Activated T-cell treated with anti-CD3 and anti-CD28 coated beads, Interleukin-2, amount 50 U/mL, for 48 hours (primary cell): ENCODE measurements around the gene SOX18.

Source experiments
- DNase-seq, 2 experiments: peaks; one replicate each; pipeline ENCODE4 v3.0.0-alpha.2; 2020

Gene SOX18

DNA sequence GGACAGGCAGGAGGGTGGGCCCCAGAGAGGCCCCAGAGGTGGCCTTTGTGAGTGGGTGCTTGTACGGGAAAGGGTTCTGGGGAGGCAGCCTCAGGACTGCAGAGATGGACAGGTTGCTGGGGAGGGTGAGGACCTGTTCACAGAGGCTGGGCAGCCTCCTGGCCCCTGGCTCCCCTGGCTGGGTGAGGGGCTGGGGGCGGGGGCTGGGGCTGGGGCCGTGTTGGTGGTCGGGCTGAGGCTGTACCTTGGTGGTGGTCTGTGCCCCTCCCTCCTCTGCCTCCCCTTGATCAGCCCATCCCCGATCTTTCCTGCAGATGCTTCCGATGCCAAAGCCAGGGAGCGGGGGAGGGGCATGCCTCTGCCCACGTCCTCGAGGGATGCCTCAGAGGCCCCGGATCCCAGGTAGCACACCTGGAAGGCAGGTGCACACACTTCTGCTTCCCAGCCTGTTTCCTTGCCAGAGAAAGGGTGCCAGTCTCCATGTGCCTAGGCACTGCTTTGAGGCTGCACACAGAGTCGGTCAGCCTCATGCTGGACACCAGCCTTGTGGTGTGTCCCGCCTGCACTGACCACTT is 18.4 kb upstream of the SOX18 start:
- DNase-seq: no peak

DNA sequence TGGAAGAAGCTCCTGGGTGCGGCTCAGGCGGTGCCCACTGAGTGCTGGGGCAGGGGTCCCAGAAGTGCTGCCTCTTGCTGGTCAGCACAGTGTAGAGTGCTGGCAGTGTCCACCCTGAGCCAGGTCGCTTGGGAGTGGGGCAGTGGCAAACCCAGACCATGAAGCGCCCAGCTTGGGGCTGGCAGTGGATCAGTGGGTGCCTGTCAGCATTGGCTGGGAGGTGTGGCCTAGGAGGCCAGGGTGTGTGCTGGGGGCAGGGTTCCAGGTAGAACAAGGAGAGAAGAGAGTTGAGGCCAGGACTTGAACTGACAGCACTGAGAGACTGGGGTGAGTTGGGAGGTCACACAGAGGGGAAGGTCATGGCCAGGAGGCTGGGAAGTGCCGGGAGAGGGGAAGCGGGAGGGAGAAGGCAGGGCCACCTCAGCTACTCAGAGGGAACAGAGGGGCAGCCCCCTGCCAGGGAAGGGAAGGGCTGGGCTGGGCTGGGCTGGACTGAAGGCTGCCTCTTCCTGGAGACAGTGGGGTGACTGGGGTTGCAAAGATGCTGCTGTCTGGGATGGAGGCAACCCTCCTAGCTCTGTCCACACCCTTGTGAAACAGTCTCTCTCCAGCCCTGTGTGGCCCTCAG is 17.7 kb upstream of the SOX18 start:
- DNase-seq: no peak

DNA sequence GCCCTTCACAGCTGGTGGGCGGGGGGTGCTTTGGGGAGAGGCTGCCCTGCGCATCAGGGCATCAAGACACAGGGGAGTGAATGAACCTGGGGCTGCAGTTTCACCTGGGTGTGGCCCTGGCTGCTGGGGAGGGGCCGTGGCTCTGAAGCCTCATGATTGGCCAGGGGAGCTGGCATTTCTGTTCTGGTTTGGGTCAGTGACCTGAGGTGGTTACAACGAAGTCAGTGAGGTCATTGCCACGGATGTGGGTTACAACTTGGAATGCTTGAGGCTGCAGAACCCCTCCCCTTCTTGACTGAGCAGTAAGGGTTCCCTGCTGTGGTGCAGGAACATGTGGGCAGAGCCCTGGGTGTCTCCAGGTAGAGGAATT is 16.5 kb upstream of the SOX18 start:
- DNase-seq: peak; percentile 70 to 81

DNA sequence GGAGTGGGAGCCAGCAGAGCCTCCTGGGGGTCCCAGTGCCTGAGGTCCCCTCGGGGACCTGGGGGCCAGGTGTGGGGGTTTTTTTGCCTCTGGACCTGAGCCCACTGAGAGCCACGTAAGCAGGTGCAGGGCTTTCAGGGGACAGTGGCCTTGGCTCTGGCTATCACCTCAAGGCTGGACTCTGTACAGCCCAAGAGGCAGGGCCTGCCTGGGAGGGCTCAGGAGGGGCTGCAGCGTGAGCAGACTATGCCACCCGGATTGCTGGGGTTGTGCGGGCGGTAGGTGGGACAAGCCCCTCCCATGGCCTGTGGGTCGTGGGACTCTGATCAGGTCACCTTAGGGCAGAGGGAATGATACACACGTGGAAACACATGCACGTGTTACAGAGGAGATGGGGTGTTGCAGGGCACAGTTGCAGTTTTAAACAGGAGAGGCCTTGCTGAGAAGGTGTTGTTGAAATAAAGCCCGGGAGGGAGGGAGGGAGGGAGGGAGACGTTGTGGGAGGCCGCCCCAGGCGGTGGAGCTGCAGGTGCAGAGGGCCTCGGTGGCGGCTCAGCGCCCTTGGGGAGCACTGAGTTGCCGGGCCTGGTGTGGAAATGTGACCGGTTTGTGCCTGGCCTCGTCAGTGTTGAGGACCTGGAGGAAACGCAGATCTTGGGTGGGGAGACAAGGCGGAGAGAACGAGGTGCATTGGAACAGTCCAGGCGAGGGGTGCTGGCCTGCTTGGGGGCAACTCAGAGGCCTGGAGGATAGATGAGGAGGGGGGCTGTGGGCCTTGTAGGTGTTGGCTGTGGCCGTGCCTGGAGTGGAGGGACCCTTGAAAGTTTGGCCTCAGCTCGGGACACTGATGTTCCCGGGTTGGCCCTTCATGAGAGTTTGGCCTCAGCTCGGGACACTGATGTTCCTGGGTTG is 15.9 kb upstream of the SOX18 start:
- DNase-seq: no peak

DNA sequence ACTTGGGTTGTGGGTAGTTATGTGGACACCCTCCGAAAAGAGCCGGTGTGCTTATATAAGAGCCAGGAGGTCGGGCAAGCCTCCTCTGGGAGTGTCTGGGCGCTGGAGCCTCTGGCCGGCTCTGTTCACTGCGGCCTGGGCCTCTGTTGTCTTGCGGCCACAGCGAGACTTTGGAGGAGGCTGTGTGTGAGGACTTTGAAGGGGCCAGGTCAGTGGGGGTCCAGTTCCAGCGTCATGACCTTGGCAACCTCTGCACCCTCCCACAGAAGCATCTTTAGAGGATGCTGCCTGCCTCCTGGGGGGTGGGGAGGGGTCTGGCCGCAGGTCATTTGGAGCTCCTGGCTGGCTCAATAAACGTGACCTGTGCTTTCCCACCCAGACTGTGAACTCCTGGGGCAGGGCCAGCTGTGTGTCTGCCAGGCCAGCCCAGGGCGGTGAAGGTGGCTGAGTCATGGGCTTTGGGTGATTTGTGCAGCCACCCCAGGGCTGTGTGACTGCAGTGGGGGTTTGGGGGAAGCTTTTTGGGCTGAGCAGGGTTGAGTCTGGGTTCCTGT is 14.8 kb upstream of the SOX18 start:
- no peak for DNase-seq

DNA sequence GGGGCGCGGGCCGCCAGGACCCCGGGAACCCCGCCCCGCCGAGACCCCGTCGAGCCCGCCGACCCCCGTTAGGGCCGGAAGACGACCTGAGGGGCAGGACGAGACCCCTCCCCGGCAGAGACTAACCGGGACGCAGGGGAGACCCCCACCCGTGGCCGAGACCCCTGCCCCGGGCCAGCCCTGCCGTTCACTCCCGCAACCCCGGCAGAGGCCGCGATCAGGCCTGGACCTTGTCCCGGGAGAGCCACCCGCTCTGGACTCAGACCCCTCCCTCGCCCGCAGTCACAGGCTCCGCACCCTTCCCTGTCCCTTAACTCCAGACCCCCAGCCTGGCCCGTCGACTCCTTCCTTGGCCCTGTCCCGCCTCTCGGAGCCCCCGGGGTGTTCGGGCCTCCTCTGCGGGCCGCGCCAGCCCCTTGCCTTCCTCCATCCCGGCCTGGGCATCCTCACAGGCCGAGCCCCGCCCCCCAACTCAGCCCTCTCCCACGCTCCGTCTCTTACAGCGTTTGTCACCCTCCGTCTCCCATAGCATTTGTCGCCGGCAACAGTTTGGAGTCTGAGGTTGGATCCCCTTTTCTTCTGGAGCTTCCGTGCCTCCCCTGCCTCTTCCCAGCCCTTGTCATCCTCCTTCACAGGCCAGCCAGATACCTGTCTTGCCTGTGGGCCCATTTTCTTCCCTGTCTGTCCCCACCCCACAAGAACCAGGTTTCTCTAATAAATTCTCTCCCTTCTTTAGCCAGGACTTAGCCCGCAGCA is 14.1 kb upstream of the SOX18 start:
- peak; percentile 63 to 68 for DNase-seq

DNA sequence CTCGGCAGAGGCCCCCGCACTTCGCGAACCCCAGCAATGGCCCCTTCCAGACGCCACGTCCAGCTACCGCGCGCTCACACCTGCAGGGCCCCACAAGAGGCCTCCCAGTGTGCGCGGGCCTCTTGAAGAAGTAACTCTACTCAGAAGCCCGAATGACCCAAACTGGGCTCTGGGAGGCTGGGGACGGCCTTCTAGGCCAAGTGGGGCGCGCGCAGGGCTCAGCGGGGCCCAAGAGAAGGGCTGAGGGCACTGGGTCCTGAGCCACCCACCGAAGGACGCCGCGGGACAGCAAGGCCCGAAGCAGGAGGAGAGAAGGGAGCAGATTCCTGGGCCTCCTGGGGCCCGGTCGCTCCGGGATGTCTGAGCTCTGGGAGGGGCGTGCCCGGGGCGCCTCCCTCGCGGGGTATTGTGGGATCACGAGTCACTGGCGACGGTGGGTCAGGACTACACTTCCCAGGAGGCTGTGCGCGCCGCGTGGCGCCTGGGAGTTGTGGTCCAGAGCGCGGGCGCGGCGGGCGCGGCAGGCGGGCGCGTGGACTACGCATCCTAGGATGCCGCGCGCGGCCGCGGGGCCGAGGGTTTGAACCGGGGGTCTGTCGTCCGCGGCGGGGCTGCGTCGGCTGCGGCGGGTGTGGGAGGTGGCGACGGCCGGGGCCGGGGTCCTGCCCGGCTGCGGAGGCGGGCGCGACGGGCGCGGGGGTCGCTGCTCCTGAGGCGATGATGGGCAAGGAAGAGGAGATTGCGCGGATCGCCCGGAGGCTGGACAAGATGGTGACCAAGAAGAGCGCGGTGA is 13.4 kb upstream of the SOX18 start, which contains the start of gene TCEA2:
Gene TCEA2, plus strand, starts transcription at position 603 of the 793 bp plus-strand sequence. Its CDS starts 115 bp downstream, at position 718.
- peak; percentile 95 to 97 for DNase-seq

DNA sequence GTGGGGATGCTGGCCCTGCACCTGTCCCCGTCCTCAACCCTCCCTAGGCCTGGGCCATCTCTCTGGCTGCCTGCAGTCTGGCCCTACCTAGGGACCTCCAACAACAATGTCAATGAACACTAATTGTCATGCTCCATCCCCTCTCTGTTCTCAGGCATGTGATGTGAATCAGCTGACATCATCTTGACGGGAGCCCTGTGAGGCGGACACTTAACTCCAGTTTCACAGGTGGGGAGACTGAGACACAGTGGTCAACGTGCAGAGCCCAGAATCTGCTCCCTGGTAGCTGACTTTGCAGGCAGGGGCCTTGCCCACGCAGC is 12.8 kb upstream of the SOX18 start:
- no peak for DNase-seq

DNA sequence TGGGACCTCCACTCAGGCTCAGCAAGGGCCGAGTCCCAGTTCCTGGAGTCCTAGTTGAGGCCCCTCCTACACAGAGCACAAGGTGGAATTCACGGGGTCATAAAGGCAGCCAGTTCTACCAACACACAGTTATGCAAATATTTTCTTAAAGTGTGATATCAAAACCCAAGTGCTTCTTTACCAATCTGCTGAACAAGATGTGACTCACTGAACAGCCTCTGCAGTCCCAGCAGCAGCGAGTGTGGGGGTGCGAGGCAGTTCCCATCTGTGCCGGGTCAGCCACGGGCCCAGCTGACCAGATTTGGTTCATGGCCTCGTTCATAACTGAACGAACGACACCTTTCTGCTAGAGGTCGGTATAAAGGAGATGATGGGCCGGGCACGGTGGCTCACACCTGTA is 9.1 kb upstream of the SOX18 start:
- DNase-seq: no peak

DNA sequence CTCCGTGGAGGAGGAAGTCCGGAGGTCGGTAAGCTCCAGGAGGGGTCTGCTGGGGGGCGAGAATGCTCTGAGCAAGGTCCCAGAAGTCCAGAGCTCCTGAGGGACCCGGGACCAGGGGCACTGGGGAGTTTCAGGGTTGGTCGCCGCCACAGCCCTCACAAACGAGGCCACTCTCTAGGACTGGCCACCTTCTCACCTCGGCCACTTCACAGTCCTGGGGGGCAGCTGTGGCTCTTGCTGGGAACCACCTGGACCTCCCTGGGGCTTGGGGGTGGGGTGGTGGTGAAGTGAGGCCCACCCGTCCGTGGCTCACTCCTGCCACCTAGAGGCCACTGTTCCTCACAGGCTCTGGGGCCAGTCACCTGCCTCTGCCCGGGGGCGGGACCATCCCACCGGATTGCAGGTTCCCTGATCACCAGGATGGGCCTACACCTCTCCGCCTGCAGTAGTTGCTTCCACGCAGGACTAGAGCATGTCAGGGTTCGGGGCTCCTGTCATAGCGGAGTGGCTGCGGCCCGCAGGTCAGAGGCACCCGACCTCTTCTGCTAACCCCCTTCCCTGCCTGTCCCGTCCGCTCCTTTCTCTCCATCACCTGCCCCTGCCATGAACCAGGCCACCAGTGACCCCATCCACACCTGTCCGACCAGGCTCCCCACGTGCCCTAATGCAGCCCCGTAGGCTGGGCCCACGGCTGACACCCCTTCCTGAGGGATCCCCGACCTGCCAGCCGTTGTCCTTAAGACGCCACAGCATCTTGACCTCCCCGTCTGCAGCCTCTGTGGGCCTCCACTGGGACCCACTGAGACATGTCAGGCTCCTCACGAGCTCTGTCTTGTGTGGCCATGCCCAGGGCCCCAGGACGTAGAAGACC is 8.4 kb upstream of the SOX18 start:
- peak; percentile 90 to 92 for DNase-seq

DNA sequence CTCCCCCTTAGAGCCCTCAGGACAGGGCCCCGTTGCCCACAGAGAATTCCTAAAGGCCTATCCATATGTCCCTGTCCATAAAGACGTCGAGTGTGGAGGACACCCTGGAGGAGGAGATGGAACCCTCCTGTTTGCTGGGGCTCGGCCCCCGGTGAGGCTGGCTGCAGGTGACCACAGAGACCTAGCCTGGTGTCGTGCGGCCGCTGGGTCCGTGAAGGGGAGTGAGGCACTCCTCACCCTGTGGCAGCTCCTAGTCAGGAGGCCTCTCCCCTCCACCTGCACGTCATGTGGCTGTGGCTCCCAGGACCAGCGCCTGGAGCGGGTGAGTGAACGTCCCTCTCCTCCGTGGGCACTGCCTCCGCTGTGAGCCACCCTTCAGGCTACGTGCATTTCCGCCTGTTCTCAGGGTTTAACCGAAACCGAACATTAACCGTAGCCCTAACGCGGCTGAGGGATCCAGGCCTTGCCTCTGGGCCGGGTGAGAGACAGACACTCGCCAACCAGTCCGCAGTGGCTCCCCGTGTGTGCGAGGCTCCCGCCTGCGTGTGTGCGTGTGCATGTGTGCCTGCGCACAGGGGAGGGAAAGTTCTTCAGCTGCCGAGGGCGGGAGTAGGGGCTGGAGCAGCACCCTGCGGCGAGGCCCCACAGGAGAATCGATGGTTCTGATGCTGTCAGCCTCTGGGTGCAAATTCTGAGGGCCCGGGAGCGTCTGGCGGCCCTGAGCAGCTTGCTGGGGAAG is 7.6 kb upstream of the SOX18 start:
- no peak for DNase-seq

DNA sequence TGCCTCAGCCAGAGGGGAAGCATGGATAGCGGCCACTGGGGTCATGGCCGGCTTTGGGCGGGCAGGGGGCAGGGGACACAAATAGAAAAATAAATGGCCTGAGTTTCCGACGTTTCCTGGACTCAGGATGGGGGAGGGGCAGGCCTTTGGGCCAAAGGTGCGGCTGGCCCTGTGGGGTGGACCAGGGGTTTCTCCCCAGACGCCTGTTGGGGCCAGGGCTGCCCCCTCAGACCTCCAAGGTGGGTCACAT is 7.1 kb upstream of the SOX18 start:
- no peak for DNase-seq

DNA sequence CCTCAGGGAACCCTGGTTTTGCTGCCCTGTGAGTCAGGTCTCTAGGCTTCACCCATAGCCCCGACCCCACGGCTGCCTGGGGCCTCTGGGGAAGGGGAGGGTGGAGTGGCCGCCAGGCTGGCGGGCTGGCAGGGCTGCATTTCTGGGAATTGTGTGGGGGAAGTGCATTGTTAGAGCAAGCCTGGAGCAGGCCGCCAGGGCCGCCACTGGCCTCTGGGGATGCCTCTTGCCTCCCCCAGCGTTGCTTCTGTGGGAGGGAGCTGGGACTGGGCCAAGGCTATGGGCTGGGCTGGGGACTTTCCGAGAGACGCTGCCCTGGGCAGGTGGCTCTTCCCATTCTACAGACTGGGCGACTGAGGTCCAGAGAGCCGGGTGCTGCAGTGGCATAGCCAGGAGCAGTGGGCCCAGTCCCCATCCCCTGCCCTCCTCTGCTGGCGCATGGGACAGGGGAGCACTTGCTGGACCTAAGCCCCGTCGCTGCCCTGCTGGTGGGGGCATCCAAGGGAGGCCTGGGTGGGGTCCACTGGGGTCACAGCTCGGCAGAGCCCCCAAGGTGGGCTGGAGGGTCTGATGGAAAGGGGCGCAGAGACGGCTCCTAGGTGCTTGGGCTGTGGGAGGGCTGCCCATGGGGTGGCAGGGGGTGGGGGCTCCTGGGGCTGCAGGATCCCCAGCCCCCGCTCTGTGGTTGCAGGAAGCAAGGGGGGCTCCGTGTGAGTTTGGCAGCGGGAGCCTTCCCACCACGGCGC is 6.6 kb upstream of the SOX18 start:
- no peak for DNase-seq

DNA sequence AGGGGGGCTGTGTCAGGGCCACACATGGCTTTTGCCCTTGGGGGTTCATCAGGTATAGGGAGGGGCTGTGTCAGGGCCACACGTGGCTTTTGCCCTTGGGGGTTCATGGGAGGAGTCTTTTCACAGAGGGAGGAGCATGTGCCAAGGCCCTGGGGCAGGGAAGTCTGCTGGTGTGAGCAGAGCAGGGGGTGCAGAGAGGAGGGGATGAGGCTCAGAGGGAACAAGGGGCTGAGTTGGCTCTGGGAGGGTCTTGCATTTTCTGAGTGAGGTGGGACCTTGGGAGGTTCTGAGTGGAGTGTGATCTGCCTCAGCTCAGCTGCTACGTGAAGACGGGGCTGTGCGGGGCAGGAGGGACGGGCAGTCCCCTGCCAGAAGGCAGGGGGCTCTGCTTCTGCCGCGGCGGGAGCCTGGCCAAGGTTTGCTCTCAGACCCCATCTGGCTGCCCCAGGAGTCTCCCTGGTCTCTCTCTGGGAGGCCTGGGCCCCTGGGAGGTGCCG is 6.0 kb upstream of the SOX18 start:
- DNase-seq: no peak

DNA sequence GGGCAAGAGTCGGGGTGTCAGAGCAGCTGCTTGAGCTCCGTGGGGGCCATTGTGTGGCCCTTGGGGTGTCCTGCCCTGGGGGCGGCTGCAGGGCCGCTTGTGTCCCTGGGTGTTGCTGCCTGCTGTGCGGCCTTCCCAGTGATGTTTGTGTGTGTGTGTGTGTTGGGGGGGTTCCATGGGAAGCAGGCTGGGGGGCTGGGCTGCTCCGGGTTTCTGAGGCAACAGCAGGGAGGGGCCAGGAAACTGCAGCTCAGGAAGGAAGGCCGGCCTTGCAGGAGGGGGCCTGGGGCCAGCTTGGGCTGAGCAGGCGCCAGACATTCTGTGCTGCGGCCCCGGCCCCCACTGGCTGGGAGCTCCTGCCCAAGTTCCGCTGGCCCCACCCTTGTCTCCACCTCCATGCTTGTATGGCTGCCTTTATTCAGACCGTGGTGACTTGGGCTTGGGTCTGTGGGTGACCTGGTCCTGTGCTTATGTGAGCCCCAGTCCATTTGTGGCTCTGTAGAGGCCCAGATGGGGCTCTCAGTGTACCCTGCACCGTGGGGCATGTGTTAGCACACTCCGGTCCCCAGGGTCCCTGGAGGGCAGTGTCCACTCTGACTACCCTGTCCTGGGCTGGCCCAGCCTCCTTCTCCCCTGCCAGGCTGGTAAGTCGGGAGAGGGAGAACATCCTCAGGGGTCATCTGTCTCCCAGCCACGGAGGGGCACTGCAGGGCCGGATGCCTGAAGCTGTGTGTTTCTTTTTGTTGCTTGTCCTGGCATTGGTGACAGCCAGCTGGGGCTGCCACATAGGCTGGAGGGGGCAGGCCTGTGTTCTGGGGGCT is 4.6 kb upstream of the SOX18 start:
- DNase-seq: no peak

DNA sequence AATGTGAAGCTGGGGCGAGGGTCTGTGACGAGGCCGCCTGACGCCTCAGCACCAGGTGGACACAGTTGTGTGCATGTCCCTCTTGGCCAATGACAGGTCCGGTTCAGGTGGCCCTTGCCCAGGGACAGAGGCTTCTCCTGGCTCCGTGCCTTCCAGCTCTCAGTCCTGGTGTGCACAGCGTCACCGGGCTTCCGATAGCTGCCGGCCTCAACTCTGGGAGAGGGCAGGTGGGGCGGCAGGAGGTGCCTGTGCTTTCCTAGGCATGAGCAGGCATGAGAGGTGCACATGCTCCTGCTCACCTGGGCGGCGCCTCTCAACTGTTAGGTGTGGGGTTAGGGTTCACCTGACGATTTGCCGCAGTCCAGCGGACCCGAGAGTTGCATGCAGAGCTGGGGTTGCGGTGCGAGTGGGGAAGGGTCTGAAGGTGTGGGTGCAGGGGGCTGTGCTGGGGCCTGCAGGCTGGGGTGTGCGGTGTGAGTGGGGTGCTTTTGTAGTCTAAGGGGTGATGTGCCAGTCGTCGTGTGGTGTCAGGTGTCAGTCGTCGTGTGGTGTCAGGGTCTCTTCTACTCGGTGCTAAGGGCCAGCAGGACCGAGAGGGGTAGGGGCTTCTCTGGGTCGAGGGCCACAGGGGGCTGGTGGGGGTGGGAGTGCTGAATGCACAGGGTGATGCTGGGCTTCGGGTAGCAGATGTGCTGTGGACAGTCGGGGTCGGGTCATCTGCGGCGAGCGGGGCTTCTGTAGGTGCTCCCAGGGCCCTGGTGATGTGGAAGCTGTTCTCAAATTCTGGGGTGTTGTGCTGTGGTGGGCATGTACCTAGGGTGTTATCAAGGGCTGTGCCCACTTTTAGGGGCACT is 3.8 kb upstream of the SOX18 start:
- no peak for DNase-seq

DNA sequence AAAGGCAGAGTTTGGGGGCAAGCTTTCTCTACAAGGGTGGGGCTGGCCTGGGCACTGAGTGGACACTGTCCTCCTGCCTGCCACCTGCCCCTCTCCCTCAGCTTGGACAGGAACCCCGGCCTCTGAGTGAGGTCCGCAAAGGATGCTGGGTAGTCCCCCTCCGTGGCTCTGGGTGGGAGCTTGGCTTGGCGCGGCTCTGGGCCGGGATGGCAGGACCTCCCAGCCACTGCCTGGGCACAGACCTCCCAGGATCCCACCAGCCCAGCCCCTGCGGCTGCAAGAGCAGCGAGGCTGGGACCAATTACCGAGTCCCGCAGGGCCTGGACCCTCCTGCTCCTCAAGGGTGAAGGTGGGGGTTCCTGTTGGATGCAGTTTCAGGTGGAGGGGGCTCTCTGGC is 2.9 kb upstream of the SOX18 start:
- DNase-seq: no peak
